ENCODE results near the gene MPP3.
"Not testable (repeated sequence)": the region's sequence is repeated elsewhere in the genome, so short reads cannot be mapped to it uniquely, and the experiment has no call there.

Gene MPP3

GRCh38 chr17:43860077-43860725 is 27.3 kb upstream of the MPP3 start:
- no peak for DNase-seq

- no peak for DNase-seq
Measured at GRCh38 chr17:43857957-43858600, 25.1 kb upstream of the MPP3 start.

GRCh38 chr17:43857141-43857540 is 24.2 kb upstream of the MPP3 start:
- DNase-seq = no peak

- DNase-seq = no peak
Measured at GRCh38 chr17:43856141-43856540, 23.2 kb upstream of the MPP3 start.

GRCh38 chr17:43855061-43855460 is 22.1 kb upstream of the MPP3 start:
- DNase-seq = no peak

GRCh38 chr17:43854498-43854897 is 21.6 kb upstream of the MPP3 start:
- no peak for DNase-seq

- no peak for DNase-seq
Measured at GRCh38 chr17:43853546-43853945, 20.6 kb upstream of the MPP3 start.

- no peak for DNase-seq
Measured at GRCh38 chr17:43852571-43852970, 19.6 kb upstream of the MPP3 start.

GRCh38 chr17:43849116-43849515 is 16.2 kb upstream of the MPP3 start:
- no peak for DNase-seq

- DNase-seq = no peak
Measured at GRCh38 chr17:43848601-43849000, 15.7 kb upstream of the MPP3 start.

- DNase-seq = no peak
Measured at GRCh38 chr17:43846963-43847371, 14.0 kb upstream of the MPP3 start, which contains the start of gene CD300LG. Gene CD300LG (plus strand): TSS chr17:43847176. CDS start chr17:43847217, 41 bp downstream.

- DNase-seq = peak; percentile 32
Measured at GRCh38 chr17:43846221-43846712, 13.3 kb upstream of the MPP3 start.

GRCh38 chr17:43845766-43846165 is 12.8 kb upstream of the MPP3 start:
- no peak for DNase-seq

- DNase-seq = no peak
Measured at GRCh38 chr17:43844241-43844640, 11.3 kb upstream of the MPP3 start.

- no peak for DNase-seq
Measured at GRCh38 chr17:43842975-43843325, 10.0 kb upstream of the MPP3 start.

GRCh38 chr17:43842091-43842974 is 9.4 kb upstream of the MPP3 start:
- not testable (repeated sequence) for DNase-seq

- no peak for DNase-seq
Measured at GRCh38 chr17:43841282-43841681, 8.3 kb upstream of the MPP3 start.

- DNase-seq = no peak
Measured at GRCh38 chr17:43840814-43841213, 7.9 kb upstream of the MPP3 start.

GRCh38 chr17:43839670-43840108 is 6.7 kb upstream of the MPP3 start:
- peak; percentile 84 for DNase-seq

- no peak for DNase-seq
Measured at GRCh38 chr17:43834106-43834505, 1.2 kb upstream of the MPP3 start.

- no peak for DNase-seq
Measured at GRCh38 chr17:43832168-43832975, 574 bp downstream of the MPP3 start.

GRCh38 chr17:43831633-43832032 is 1.3 kb downstream of the MPP3 start:
- no peak for DNase-seq
